Tibial nerve (tissue), 4 donors: ENCODE data around the gene HMG20B. TPM values are rescaled to one million over a fixed set of nuclear protein-coding genes. Genes with fewer than 3 reads are reported as not detected.

ENCODE experiments used
- DNase-seq, 2 donors: peaks; one replicate each; pipeline ENCODE4 v3.0.0-alpha.2; 2019; ENCODE audit warnings: low spot score in 2 of 2
- H3K27ac ChIP-seq, 4 donors: fragments of 200-600 bp; sonication (generic) in 3 of 4; one replicate each; pipeline ENCODE4 v1.5.1; 2017 to 2019; ENCODE audit warnings: mild to moderate bottlenecking in 1 of 4
- H3K27me3 ChIP-seq, 2 donors: fragments of 200-600 bp; sonication (generic) in 1 of 2; one replicate each; pipeline versions ENCODE4 v1.5.1 to v1.6.0; 2017 to 2019
- H3K36me3 ChIP-seq, 3 donors: fragments of 200-600 bp; sonication (generic); one replicate each; pipeline ENCODE4 v1.5.1; 2018 to 2019
- H3K4me1 ChIP-seq, 4 donors: fragments of 200-600 bp; sonication (generic) in 3 of 4; one replicate each; pipeline ENCODE4 v1.5.1; 2017 to 2019
- H3K4me3 ChIP-seq, 4 donors: fragments of 200-600 bp; sonication (generic) in 3 of 4; one replicate each; pipeline ENCODE4 v1.5.1; 2017 to 2019; ENCODE audit warnings: mild to moderate bottlenecking in 1 of 4, moderate library complexity in 1 of 4
- H3K9me3 ChIP-seq, 4 donors: fragments of 200-600 bp; sonication (generic) in 3 of 4; one replicate each; pipeline ENCODE4 v1.5.1; 2017 to 2019
- CTCF ChIP-seq, 5 experiments: fragments of 200-600 bp in 3 of 5; fragments of 450-650 bp in 2 of 5; sonication (generic) in 3 of 5; IDR thresholded peaks; one replicate each; pipeline ENCODE4 v1.5.1; 2016 to 2019; ENCODE audit warnings: antibody characterized with exemption in 5 of 5, mild to moderate bottlenecking in 3 of 5, moderate library complexity in 2 of 5
- EP300 ChIP-seq, 2 donors: sonication (generic); formaldehyde crosslinking; IDR thresholded peaks; one replicate each; pipeline ENCODE4 v1.6.1; 2017; ENCODE audit warnings: antibody characterized with exemption in 2 of 2, mild to moderate bottlenecking in 1 of 2
- POLR2A ChIP-seq, 2 donors: fragments of 450-650 bp; IDR thresholded peaks; one replicate each; pipeline ENCODE4 v1.6.1; 2017; ENCODE audit warnings: antibody characterized with exemption in 2 of 2, mild to moderate bottlenecking in 2 of 2, moderate library complexity in 2 of 2
- WGBS, 2 donors: methylation state at CpG; one replicate each; pipeline ENCODE4 v1.1.5; 2018; 5-methylcytosine and 5-hydroxymethylcytosine counted together
- total RNA-seq, 4 donors: library from RNA; depleted of rRNA; stranded (reverse); fragments of >200 nt; gene quantifications; one replicate each; pipeline ENCODE4 v1.1.0, GENCODE V29; 2016

The HMG20B gene
- total RNA-seq, 4 donors from 2014 or later: 94.0 to 181 (median 153) TPM

- Histone ChIP-seq H3K27ac (no peak overlapping the region), H3K36me3 (peaks cover 0 to 86% (median 12%) of the 10 kb centered on the region in 3 donors), H3K4me3 (no peak overlapping the region), H3K27me3 (no peaks in the 10 kb centered on the region), H3K4me1 (peaks cover 0 to 23% (median 11%) of the 10 kb centered on the region in 4 donors), H3K9me3 (no peaks in the 10 kb centered on the region)
- no peak for DNase-seq
- 87 to 90% methylated on average over 28 to 35 of the region's 39 CpGs for WGBS, 2 donors
- TF ChIP-seq CTCF (IDR thresholded peaks at IDR 0.05): no peak
- no peak for TF ChIP-seq POLR2A (IDR thresholded peaks at IDR 0.05)
- no peak for TF ChIP-seq EP300 (IDR thresholded peaks at IDR 0.05)
These were observed 41.3 kb downstream of the HMG20B start for GRCh38 chr19:3613818-3614661.

DNA sequence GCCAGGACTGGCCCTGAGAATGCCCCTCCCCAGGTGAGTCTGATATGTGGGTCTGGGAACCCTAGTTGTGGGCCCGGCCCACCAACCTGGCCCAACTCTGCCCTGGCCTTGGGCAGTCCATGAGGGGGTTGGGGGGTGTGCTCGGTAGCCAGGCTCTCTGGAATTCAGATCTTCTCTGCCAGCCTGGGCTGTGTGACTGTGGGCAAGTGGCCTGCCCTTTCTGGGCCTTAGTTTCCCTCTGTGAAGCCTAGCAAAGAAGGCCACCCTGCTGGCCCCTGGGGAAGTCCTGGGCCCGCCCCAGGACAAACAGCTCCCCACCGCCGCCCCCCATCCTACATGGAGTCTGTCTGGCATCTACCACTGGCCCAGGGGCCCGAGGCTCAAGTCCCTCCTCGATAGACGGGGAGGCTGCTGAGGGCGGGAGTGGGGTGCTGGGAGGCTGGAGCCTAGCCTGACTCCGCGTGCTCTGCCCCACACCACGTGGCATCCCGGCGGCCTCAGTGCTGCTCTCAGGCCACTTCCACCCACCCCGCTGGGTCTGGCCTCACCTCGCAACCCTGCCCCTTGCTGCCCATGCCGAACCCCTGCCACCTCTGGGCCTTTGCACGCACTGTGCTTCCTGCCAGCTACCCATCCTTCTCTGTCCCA lies 42.2 kb downstream of the HMG20B start:
- no peak overlapping the region for H3K27ac ChIP-seq
- no peaks in the 10 kb centered on the region for H3K9me3 ChIP-seq
- 90 to 91% methylated on average over 15 to 18 of the region's 18 CpGs for WGBS, 2 donors
- H3K4me3 ChIP-seq: no peak overlapping the region
- H3K4me1 ChIP-seq: peaks cover 0 to 19% (median 8%) of the 10 kb centered on the region in 4 donors
- no peaks in the 10 kb centered on the region for H3K27me3 ChIP-seq
- DNase-seq: no peak
- peaks cover 0 to 91% (median 12%) of the 10 kb centered on the region in 3 donors for H3K36me3 ChIP-seq
- TF ChIP-seq POLR2A (IDR thresholded peaks at IDR 0.05) (no peak), EP300 (IDR thresholded peaks at IDR 0.05) (no peak), CTCF (IDR thresholded peaks at IDR 0.05) (no peak)

GRCh38 chr19:3615524-3616135 lies 42.9 kb downstream of the HMG20B start:
- no peak overlapping the region for H3K27ac ChIP-seq
- DNase-seq: no peak
- TF ChIP-seq CTCF (IDR thresholded peaks at IDR 0.05): no peak
- TF ChIP-seq POLR2A (IDR thresholded peaks at IDR 0.05): no peak
- TF ChIP-seq EP300 (IDR thresholded peaks at IDR 0.05): no peak
- no peaks in the 10 kb centered on the region for H3K27me3 ChIP-seq
- peaks cover 0 to 21% (median 5%) of the 10 kb centered on the region in 4 donors for H3K4me1 ChIP-seq
- H3K9me3 ChIP-seq: no peaks in the 10 kb centered on the region
- WGBS, 2 donors: 92 to 94% methylated on average over 14 to 19 of the region's 26 CpGs
- peaks cover 0 to 91% (median 12%) of the 10 kb centered on the region in 3 donors for H3K36me3 ChIP-seq
- no peak overlapping the region for H3K4me3 ChIP-seq

DNA sequence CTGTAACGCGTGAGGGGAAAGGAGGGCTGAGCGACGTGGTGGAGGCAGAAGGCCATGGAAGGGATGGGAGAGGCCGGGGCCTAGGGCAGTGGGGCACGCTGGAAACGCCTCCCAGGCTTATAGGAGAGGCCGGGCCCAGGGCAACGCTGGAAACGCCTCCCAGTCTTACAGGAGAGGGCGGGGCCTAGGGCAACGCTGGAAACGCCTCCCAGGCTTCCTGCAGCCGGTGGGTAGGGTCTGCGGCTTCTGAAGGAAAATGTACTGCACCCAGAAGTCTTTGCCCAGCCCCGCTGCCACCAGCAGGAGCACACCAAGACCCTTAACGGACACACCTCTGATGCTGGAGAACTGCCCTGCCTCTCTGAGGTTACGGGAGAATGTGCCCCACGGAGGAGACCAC lies 44.7 kb downstream of the HMG20B start:
- Histone ChIP-seq H3K36me3 (peaks cover 0 to 91% (median 0%) of the 10 kb centered on the region in 3 donors), H3K4me3 (no peak overlapping the region), H3K27me3 (no peaks in the 10 kb centered on the region), H3K9me3 (no peaks in the 10 kb centered on the region), H3K27ac (peak overlapping the region in 2 of 4 donors; percentile 24 to 66), H3K4me1 (peaks cover 0 to 25% (median 5%) of the 10 kb centered on the region in 4 donors)
- 40 to 59% methylated on average over 19 of the region's 19 CpGs for WGBS, 2 donors
- no peak for DNase-seq
- TF ChIP-seq CTCF (IDR thresholded peaks at IDR 0.05): no peak
- TF ChIP-seq POLR2A (IDR thresholded peaks at IDR 0.05): no peak
- no peak for TF ChIP-seq EP300 (IDR thresholded peaks at IDR 0.05)
